HG03439 (cell line): ENCODE data around the gene ADGRD1.
"Not testable (repeated sequence)": the region's sequence is repeated elsewhere in the genome, so short reads cannot be mapped to it uniquely, and the experiment has no call there.

Experiments used
- ATAC-seq: cut with Tn5 transposase; IDR thresholded peaks from one replicate; pipeline ENCODE4 v1.9.1; 2021; ENCODE audit warnings: mild to moderate bottlenecking, moderate library complexity; ENCODE audit not compliant: unreplicated experiment

Gene ADGRD1

DNA sequence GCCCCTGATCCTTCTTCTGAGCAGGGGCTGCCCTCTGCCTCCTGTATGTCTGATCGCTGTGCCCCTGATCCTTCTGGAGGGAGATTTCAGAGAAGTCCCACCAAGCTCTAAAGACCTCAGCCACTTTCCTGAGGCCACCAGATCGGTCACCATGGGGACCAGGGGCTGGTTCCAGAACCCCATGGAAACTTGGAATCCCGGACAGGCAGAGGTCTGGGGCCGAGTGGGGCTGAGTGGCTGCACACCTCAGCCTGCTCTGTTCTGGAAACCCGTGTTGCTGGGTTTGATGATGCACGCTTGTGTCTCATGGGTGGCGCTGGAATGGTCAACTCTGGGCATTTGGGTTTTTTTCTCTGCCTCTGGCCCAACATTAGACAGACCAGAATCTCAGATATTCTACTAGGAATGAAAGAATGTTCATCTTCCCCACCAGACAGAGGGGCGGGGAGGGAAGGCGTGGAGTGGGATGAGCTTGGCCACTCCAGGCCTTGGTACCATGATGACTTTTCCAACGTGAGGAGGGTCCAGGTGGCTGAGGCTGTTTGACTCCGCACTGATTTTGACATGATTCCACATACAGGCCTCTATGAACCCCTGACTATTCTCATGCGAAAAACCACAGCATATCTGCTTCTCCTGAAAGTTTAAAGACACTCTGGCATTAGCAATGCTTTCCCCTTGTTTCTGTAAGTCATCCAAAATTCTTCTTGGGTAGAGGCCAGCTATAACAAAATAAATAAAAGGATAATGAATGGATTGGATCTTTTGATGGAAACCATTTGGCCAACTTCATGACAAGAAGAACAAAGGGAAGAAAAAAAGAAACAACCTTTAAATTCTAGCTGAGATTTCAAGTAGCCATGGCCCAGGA lies 114.5 kb downstream of the ADGRD1 start:
- no peak for ATAC-seq

- ATAC-seq = not testable (repeated sequence)
Measured at GRCh38 chr12:131068926-131069720, 115.4 kb downstream of the ADGRD1 start.

DNA sequence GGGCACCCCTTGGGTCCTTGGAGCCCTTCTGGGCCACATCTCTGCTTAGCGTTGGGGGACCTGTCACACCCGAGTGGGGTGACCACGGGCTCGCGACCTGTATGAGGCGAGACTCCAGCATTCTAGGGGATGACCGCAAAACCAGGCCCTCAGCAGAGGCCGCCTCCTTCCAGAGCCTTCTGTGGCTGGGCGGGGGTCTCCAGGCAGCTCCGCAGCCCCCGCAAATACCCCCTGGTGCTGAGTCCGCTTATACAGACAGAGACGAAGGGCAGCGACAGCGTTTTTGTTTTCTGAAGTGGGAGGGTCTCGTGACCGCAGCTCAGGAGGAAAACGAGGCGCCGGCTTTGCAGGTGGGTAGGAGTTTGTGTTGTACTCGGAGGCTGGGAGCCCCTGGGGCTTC lies 116.4 kb downstream of the ADGRD1 start:
- ATAC-seq = not testable (repeated sequence)

GRCh38 chr12:131070668-131071067 lies 117.0 kb downstream of the ADGRD1 start:
- ATAC-seq = not testable (repeated sequence)

GRCh38 chr12:131071234-131071820 lies 117.6 kb downstream of the ADGRD1 start:
- ATAC-seq = not testable (repeated sequence)

DNA sequence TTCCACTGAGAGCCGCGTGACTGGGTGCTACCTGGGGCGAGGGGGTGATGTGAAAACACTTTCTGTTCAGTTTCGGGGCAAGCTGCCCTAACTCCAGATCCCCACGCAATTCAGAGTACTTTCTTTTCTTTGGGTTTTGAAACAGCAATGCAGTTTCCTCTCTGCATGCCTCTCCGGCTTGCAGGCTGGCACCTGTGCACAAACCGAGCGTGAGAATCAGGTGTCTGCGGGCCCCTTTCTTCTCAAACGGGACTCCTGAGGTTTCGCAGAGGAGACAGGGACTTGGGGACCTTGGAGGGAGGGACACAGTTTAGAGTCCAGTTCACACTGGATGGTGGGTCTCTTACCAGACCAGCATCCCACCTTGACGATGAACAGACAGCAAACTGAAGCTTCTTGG lies 118.2 kb downstream of the ADGRD1 start:
- not testable (repeated sequence) for ATAC-seq

DNA sequence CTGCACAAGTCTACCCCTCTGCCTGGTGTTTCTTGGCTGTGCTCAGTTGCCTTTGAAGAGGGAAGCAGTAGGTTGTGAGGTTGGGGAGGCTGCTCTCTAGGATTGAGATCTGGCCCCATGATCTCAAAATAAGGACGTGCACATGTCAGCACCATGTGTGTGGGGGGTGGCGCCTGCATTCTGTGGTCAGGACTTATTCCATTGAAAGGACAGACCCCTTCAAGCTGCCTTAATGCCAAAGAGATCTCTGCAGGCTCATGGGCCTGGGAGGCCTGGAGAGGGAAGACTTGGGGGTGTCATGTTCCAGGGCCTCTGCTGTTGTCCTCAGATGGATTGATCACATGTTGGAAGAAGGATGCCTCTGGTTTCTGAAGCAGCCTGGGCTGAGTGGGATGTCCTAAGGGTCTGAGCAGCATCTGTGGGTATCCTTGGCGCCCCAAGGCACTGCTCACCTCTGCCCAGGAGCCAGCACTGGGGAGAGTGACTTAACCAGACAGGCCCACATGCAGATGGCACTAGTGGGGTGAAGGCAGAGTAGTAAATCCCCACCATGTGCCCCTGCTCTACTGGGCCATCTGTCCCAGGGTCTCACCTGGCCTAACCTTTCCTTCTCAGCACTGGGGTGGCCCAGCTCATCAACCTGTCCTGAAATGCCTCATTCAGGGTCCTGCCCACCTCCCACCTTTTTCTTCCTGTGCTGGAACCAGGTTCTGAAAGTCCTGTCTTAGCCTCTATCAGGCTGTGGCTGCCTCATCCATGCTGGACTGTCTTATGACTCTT lies 118.9 kb downstream of the ADGRD1 start:
- ATAC-seq = no peak

DNA sequence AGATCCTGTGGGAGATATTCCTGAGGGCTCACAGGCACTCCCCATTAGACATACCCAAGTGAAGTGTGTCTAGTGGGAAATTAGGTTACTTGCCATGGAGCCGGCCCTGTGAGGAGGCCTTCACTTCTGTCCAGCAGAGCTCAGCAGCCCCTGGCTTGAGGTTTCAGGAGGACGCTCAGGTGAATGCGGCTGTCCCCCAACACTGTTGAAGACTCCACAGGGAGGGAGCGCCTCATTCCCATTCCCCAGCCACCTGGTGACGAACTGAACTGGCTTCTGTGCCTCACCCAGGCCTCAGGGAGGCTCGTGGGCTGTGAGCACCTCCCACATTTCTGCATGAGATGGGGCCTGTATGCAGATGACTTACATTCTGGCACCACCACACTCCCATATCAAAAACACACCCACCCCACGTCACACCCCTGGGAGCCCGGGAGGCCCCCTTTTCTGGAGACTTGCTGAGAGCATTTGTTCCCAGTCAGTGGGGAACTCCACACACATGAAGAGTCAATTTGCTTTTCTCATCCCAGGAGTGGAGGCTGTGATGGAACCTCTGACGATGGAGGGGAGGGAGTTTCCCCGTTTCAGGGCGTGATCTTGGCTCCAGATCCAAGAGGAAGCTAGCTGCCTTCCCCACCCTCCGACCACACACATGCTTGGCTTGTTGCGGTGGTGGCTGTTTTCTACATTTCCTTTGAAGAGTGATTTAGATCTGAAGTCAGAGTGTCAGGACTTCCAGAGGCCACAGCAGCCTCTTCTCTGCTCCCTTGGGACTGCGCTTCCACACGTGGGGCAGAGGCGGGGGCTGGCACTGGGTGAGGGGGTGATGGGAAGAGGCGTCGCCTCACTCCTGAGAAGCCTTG lies 120.7 kb downstream of the ADGRD1 start:
- no peak for ATAC-seq

DNA sequence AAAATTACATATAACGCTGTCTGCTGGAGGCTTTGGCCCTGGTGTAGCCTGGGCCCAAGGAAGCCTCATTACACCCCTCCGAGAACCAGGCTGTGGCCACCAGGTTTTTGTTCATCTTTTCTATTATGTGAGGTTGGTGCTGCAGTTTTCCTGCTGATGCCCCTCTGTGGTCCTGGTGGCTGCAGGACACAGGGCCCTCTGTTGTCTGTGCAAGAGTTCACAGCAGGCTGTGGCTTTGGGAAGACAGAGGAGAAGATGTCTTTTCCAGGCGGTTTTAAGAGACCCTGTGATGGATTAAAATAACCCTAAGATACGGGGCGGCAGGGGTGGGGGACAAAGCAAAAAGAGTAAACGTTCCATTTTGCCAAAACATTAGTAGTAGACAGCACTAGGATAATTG lies 121.5 kb downstream of the ADGRD1 start:
- no peak for ATAC-seq

- ATAC-seq = no peak
Measured at GRCh38 chr12:131075611-131076010, 121.9 kb downstream of the ADGRD1 start.

GRCh38 chr12:131076296-131076695 lies 122.6 kb downstream of the ADGRD1 start:
- no peak for ATAC-seq

DNA sequence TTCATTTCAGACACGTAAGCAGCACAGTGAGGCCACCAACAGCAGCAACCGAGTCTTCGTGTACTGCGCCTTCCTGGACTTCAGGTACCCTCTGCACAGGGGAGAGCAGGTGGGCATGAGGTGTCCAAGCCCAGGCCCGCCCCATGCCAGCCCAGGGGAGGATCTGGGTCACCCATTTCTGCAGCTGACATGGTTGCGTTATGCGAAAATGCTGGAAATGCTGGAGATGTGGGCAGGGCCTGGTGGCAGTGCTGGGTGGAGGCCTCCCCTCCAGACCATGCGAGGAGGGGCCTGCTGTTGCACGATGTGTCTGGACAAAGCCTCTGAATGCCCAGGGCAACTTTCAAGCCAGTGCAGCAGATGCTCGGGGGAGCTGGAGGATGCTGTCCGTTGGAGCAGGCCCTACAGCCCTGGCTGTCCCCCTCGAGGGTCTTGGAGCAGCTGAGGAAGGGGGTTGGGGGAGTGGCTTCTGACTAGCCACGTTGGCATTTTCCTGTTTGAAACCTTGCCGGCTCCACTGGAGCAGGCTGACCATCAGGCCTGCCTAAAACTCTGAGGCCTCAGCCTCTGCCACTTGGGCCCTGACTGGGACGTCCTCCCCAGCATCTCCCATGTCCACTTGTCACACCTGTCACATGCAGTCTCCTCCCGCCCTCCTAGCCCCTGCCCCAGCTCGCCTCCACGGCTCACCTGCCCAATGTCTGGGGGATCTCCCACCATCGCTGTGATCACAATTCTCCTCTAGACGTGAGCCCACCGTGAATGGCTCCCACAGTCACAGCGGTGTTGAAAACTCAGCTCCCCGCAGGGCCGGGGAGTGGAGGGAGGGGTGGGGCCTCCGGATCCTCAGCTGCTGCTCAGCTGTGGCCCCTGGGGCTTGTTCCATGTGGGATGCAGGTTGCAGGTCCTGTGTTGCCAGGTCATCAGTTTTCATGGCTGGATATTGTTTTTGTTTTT lies 123.4 kb downstream of the ADGRD1 start:
- no peak for ATAC-seq

- ATAC-seq = no peak
Measured at GRCh38 chr12:131077931-131078391, 124.3 kb downstream of the ADGRD1 start.

DNA sequence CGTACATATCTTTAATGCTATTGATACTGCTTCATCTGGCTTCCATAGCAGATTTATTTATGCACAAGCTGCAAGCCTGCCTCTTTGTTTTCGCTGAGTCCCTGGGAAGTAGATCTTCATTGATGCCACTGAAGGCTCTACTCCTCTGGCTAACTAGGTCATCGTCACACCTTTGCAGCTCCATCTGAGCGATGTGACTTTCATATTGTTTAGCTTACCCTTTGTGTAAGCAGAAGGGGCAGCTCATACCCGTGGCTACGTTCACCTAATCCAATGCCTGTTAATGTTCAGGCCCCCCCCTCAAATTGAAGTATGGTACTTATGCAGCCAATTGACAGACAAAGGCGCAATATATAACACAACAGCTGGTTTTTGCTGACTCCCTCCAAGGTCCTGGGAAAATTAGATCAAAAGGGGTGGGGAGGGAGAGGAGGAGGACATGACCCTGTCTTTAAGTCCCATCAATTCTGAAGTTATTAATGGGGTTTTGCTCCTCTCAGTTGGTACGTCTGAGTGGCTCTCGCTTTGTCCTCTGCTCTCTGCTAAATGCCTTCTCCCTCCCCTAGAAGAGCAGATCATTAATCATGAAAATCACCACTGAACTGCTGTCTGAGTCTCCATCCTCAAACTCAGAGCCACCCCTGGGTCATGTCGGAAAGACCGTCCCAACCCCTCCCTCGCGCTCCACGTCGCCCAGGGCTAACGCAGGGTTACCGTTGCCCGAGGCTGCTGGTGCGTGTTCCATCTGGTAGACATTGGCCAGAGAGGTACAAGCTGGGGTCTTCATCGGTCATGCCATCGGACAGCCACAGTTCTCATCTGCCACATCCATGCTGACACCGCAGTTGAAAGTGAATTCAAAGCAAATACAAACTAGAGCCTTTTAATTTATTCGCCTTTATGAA lies 128.8 kb downstream of the ADGRD1 start:
- ATAC-seq = no peak

GRCh38 chr12:131084341-131085011 lies 130.8 kb downstream of the ADGRD1 start:
- no peak for ATAC-seq

- no peak for ATAC-seq
Measured at GRCh38 chr12:131085125-131085815, 131.6 kb downstream of the ADGRD1 start.
